ENCODE measurements around the gene GMEB2.
"Not testable (repeated sequence)": the region's sequence is repeated elsewhere in the genome, so short reads cannot be mapped to it uniquely, and the experiment has no call there.

The GMEB2 gene

GRCh38 chr20:63587776-63588591 is 38.9 kb downstream of the GMEB2 start:
- DNase-seq, result no peak

- no peak for DNase-seq
These were observed 39.6 kb downstream of the GMEB2 start for GRCh38 chr20:63587256-63587655.

- no peak for DNase-seq
These were observed 40.1 kb downstream of the GMEB2 start for GRCh38 chr20:63586797-63587196.

DNA sequence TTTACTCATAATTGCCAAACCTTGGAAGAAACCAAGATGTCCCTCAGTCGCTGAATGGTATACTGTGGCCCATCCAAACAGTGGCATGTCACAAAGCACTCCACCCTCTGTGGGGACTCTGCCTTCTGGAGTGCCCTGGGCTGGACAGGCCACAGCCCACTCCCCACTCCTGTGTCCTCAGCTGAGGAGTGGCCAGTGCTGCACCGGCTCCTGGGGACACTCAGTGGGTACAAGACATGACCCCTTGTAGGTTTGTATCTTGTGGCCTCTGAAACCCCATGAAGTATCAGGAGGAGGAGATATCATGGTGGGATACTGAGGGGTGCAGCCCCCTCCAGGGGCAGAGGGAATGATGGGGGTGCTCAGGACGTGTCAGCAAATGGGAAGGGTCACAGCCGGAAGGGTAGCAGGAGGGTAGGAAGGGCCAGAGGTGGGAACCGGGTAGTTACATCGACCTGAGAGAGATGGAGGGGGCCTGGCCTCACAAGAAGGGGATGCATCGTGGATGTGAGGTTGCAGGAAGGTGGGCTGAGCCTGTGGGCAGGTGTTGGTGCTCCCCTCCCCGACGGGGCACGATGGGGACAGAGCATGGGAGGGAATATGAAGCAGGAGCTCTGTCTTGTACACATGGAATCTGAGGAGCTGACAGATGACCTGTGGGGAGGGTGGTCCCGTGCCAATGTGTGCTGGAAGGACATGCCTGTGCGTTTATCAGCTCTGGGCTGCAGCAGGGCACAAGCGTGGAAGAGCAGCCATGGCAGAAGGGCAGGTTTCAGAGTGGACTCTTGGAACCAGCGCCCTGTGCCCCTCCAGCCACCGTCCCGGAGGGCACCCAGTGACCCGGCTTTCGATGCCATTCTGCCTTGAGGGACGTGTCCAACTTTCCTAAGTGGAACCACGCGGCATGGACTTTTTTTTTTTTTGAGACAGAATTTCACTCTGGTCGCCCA is 41.0 kb downstream of the GMEB2 start:
- no peak for DNase-seq

DNA sequence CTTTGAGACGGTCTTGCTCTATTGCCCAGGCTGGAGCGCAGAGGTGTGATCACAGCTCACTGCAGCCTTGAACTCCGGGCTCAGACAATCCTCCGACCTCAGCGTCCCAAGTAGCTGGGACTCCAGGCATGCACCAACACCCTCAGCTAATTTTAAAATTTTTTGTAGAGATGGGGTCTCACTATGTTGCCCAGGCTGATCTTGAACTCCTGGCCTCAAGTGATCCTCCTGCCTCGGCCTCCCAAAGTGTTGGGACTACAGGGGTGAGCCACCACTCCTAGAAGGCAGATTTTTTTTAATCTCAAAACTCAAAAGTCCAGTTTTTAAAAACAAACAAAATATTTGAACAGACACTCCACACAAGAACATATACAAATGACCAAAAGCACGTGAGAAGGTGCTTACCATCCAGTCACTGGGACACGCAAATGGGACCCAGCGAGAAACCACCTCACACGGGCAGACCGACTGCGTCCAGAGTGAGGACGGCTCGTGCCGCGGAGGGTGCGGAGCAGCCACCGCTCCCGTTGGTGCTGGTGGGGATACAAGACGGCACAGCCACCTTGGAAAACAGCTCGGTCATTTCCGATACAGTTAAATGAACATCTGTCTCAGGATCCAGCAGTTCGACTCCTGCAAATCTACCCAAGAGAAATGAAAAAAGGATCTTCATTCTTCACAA is 44.4 kb downstream of the GMEB2 start:
- no peak for DNase-seq

- peak; percentile 34 for DNase-seq
These were observed 46.0 kb downstream of the GMEB2 start for GRCh38 chr20:63580796-63581461.

GRCh38 chr20:63579017-63579694 is 47.7 kb downstream of the GMEB2 start:
- no peak for DNase-seq

DNA sequence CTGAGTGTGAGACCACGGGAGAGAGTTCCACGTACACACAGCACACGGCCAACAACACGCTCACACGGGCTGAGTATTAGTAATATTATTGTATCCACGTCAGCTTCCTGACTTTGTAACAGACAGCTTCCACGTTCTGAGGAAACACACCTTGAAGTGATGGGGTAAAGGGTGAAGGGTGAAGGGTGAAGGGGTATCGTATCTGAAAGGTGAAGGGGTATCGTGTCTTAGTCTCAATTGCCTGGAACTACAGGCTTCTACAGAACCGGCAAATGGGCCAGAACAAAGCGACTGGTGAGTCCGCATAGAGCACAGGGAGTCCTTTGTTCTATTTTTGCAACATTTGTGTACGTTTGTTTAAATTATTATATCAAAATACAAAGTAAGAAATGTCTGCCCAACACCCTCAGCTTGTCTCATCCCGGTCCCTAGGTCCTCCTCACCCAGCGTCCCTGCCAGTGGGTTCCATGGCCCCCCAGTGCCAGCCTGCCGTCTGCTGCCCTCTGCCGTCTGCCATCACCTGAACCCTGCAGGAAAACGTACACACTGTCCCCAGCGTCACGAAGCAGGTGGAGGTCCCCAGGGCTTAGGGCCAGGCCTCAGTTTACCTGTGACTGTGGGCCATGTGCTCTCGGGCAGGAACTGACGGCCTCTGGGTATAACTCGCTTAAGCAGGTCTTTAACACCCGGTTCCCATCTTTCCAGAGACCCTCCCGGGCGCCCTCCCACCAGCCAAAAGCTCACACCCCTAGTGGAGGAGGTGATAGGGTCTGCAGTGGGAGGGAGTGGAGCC is 48.5 kb downstream of the GMEB2 start:
- no peak for DNase-seq

GRCh38 chr20:63577317-63577894 is 49.5 kb downstream of the GMEB2 start:
- DNase-seq, result no peak

GRCh38 chr20:63576311-63576710 is 50.6 kb downstream of the GMEB2 start:
- DNase-seq, result peak; percentile 17

GRCh38 chr20:63574829-63575743 is 51.8 kb downstream of the GMEB2 start:
- DNase-seq, result no peak

DNA sequence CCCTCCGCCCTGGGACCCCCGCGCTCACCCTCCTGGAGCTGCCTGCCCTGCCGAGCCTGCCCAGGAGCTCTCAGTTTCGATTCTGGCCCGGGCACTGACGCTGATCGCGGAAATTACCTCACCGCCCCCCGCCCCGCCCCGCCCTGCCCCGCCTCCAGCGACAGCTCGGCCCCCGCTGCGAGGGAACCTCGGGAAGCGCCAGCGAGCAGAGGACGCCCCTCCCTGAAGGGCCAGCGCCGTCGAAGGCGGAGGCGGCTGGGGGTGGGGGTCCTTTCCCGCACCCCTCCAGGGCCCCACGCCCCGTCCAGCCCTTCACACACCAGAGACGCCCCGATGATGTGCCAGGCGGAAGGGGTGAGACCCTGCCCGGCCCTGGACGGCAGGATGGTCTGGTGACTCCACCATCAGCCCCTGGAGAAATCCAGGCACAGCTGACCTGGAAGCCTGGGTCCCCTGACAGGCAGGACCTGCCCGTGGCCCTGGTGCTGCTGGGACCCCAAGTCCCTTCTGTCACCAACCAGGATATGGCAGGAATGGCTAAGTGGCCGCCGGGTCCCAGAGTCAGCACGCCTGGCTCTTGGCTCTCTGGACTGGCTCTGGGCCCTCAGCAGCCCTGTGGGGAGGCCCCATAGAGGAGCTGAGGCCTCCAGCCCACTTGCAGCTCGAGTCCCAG is 52.6 kb downstream of the GMEB2 start, which contains the start of gene HELZ2:
TSS of gene HELZ2 (minus strand) at position 84 of the 673 bp plus-strand sequence. CDS start 1,854 bp downstream, outside the sequence.
- DNase-seq, result peak; percentile 66

DNA sequence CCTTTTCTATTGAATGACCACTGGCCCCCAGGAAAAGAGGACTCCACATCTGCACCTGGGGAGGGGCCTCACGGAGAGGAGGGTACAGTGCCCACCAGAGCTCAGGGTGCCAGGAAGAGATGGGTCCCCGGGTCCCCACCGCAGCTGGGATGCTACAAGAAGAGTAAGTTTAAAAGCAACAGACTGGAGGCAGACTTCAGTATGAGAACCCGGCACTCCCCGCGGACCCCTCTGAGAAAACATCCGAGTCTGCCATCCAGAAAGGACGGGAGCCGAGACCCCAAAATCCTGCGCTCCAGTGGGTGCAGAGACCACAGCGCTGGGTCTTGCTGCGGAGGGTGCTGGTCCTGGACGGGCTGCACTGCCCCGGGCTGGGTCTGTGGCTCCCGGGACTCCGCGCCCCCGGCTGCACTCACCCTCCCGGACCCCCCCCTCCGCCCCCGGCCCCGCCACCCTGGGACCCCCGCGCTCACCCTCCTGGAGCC is 53.2 kb downstream of the GMEB2 start:
- no peak for DNase-seq

- DNase-seq, result no peak
These were observed 53.9 kb downstream of the GMEB2 start for GRCh38 chr20:63572788-63573646.

- DNase-seq, result no peak
These were observed 54.7 kb downstream of the GMEB2 start for GRCh38 chr20:63572071-63572787.

GRCh38 chr20:63571087-63571478 is 55.8 kb downstream of the GMEB2 start:
- DNase-seq, result not testable (repeated sequence)

Measured in fibroblast of skin of abdomen (primary cell).